SK-N-SH (cell line): ENCODE measurements around the gene MARK3. TPM values are rescaled to one million over a fixed set of nuclear protein-coding genes. Genes with fewer than 3 reads are reported as not detected.

ENCODE experiments used
- CTCF ChIA-PET: fragments of 300-600, 350-600 bp; formaldehyde crosslinking; extraction: SDS; loops from one replicate; lab custom pipeline; 2021; lab: Yijun Ruan, JAX
- POLR2A ChIA-PET: fragments of 350-600 bp; sonication (Branson Sonifier 250); formaldehyde crosslinking; extraction: SDS; loops from one replicate; lab custom pipeline; 2020; ENCODE audit warnings: antibody characterized with exemption, inconsistent platforms; lab: Yijun Ruan, JAX
- DNase-seq: peaks from one replicate; pipeline ENCODE4 v3.0.0; 2012
- H2AFZ ChIP-seq: fragments of 200-600 bp; sonication (generic); 2 replicates; pipeline ENCODE4 v1.8.1; 2016; ENCODE audit warnings: antibody characterized with exemption, mild to moderate bottlenecking, low read depth
- H3F3A ChIP-seq: fragments of 200-600 bp; sonication (generic); replicated peaks from 2 replicates; pipeline ENCODE3; 2016; ENCODE audit warnings: antibody characterized with exemption, mild to moderate bottlenecking; ENCODE audit not compliant: insufficient read depth
- H3K27ac ChIP-seq, 2 experiments: fragments of 200-500 bp in 1 of 2; fragments of 200-600 bp in 1 of 2; sonication (Bioruptor generic) in 1 of 2; sonication (generic), shearing (Covaris generic) in 1 of 2; 2 replicates each; pipeline versions ENCODE4 v1.5.1 to v1.6.1; 2014 to 2016; ENCODE audit warnings: low read depth in 2 of 2, inconsistent platforms in 1 of 2, low read length in 1 of 2, mild to moderate bottlenecking in 1 of 2, mixed read lengths in 1 of 2
- H3K27me3 ChIP-seq: fragments of 200-600 bp; sonication (generic), shearing (Covaris generic); 2 replicates; pipeline ENCODE4 v1.6.1; 2016; ENCODE audit warnings: mixed run types; ENCODE audit not compliant: insufficient read depth
- H3K36me3 ChIP-seq, 2 experiments: fragments of 200-500 bp in 1 of 2; fragments of 200-600 bp in 1 of 2; sonication (Bioruptor generic) in 1 of 2; sonication (generic) in 1 of 2; replicated peaks in 1 of 2; 2 replicates each; pipeline versions ENCODE3 to v1.5.1; 2014 to 2016; ENCODE audit warnings: low read length in 1 of 2, mild to moderate bottlenecking in 1 of 2; ENCODE audit not compliant: insufficient read depth in 2 of 2, control insufficient read depth in 1 of 2
- H3K4me1 ChIP-seq, 2 experiments: fragments of 200-500 bp in 1 of 2; fragments of 200-600 bp in 1 of 2; sonication (Bioruptor generic) in 1 of 2; sonication (generic), shearing (Covaris generic) in 1 of 2; 2 replicates each; pipeline versions ENCODE4 v1.5.1 to v1.6.1; 2014 to 2016; ENCODE audit warnings: low read depth in 1 of 2, low read length in 1 of 2, mixed run types in 1 of 2; ENCODE audit not compliant: insufficient read depth in 2 of 2, control insufficient read depth in 1 of 2
- H3K4me2 ChIP-seq: fragments of 200-600 bp; sonication (generic), shearing (Covaris generic); 2 replicates; pipeline ENCODE4 v1.6.1; 2017; ENCODE audit warnings: mixed run types
- H3K4me3 ChIP-seq, 2 experiments: fragments of 200-500 bp in 1 of 2; fragments of 200-600 bp in 1 of 2; sonication (Bioruptor generic) in 1 of 2; sonication (generic), shearing (Covaris generic) in 1 of 2; 2 replicates each; pipeline versions ENCODE4 v1.5.1 to v1.8.1; 2014 to 2016; ENCODE audit warnings: low read depth in 2 of 2, inconsistent platforms in 1 of 2, low read length in 1 of 2, mild to moderate bottlenecking in 1 of 2, mixed read lengths in 1 of 2, moderate library complexity in 1 of 2
- H3K79me2 ChIP-seq: fragments of 200-600 bp; sonication (generic); 2 replicates; pipeline ENCODE4 v1.8.1; 2017; ENCODE audit warnings: mild to moderate bottlenecking; ENCODE audit not compliant: insufficient read depth
- H3K9ac ChIP-seq: fragments of 200-600 bp; sonication (generic); 2 replicates; pipeline ENCODE4 v1.6.1; 2017; ENCODE audit warnings: mixed run types
- H3K9me2 ChIP-seq: fragments of 200-600 bp; sonication (generic); 2 replicates; pipeline ENCODE4 v1.6.1; 2017; ENCODE audit warnings: mixed run types
- H3K9me3 ChIP-seq: fragments of 200-600 bp; sonication (generic); 2 replicates; pipeline ENCODE4 v1.6.1; 2017; ENCODE audit warnings: mixed run types, mild to moderate bottlenecking, moderate library complexity
- H4K20me1 ChIP-seq: fragments of 200-600 bp; sonication (generic); 2 replicates; pipeline ENCODE4 v1.6.1; 2017; ENCODE audit warnings: mild to moderate bottlenecking, mixed run types; ENCODE audit not compliant: insufficient read depth
- CTCF ChIP-seq: fragments of 200-600 bp; sonication (generic); IDR thresholded peaks from 2 replicates; pipeline ENCODE4 v1.6.1; 2017; ENCODE audit warnings: antibody characterized with exemption, mild to moderate bottlenecking, moderate library complexity
- EP300 ChIP-seq, 2 experiments: IDR thresholded peaks; 2 replicates each; pipeline versions ENCODE4 v1.4.0 to v1.6.1; 2012; ENCODE audit warnings: borderline replicate concordance in 1 of 2, low read depth in 1 of 2, low read length in 1 of 2
- EZH2phosphoT487 ChIP-seq: fragments of 200-600 bp; sonication (generic); IDR thresholded peaks from 2 replicates; pipeline ENCODE4 v1.6.1; 2017; ENCODE audit warnings: low read depth, mixed run types, mild to moderate bottlenecking, antibody characterized with exemption, moderate library complexity, borderline replicate concordance
- FOSL2 ChIP-seq: IDR thresholded peaks from 2 replicates; pipeline ENCODE4 v1.4.0; 2012; ENCODE audit warnings: low read depth, mild to moderate bottlenecking, moderate library complexity, borderline replicate concordance
- FOXJ3 ChIP-seq: sonication (generic); formaldehyde crosslinking; IDR thresholded peaks from 2 replicates; pipeline ENCODE4 v1.5.1; 2020; ENCODE audit warnings: mild to moderate bottlenecking, missing genetic modification reagents
- FOXM1 ChIP-seq: IDR thresholded peaks from 2 replicates; pipeline ENCODE4 v1.4.0; 2012; ENCODE audit warnings: low read depth, mild to moderate bottlenecking
- GABPA ChIP-seq: IDR thresholded peaks from 2 replicates; pipeline ENCODE4 v1.4.0; 2012; ENCODE audit warnings: low read depth, mild to moderate bottlenecking
- MAX ChIP-seq: IDR thresholded peaks from 2 replicates; pipeline ENCODE4 v1.4.0; 2012; ENCODE audit warnings: low read depth
- MEF2A ChIP-seq: IDR thresholded peaks from 2 replicates; pipeline ENCODE4 v1.4.0; 2012; ENCODE audit warnings: low read depth, borderline replicate concordance
- MXI1 ChIP-seq: IDR thresholded peaks from 2 replicates; pipeline ENCODE4 v1.6.1; 2012; ENCODE audit warnings: mild to moderate bottlenecking, low read depth, low read length, improper control_type of control experiment
- NRF1 ChIP-seq: IDR thresholded peaks from 2 replicates; pipeline ENCODE4 v1.6.1; 2012; ENCODE audit warnings: low read depth, mild to moderate bottlenecking, low read length
- RAD21 ChIP-seq: IDR thresholded peaks from 2 replicates; pipeline ENCODE4 v1.6.1; 2012; ENCODE audit warnings: mild to moderate bottlenecking, low read length
- RCOR1 ChIP-seq: fragments of 150-350 bp; IDR thresholded peaks from 2 replicates; pipeline ENCODE4 v1.6.1; 2017; ENCODE audit warnings: antibody characterized with exemption, low read length
- RFX5 ChIP-seq: IDR thresholded peaks from 2 replicates; pipeline ENCODE4 v1.6.1; 2012; ENCODE audit warnings: mild to moderate bottlenecking, improper control_type of control experiment, low read length
- RXRA ChIP-seq: IDR thresholded peaks from 2 replicates; pipeline ENCODE4 v1.4.0; 2012; ENCODE audit warnings: low read depth, mild to moderate bottlenecking, borderline replicate concordance
- SIN3A ChIP-seq: IDR thresholded peaks from 2 replicates; pipeline ENCODE4 v1.6.1; 2012; ENCODE audit warnings: low read depth, mild to moderate bottlenecking, low read length, moderate library complexity, borderline replicate concordance
- SMC3 ChIP-seq: IDR thresholded peaks from 2 replicates; pipeline ENCODE4 v1.6.1; 2012; ENCODE audit warnings: low read depth, low read length, improper control_type of control experiment
- TEAD4 ChIP-seq: IDR thresholded peaks from 2 replicates; pipeline ENCODE4 v1.4.0; 2012; ENCODE audit warnings: mild to moderate bottlenecking, borderline replicate concordance; ENCODE audit not compliant: insufficient read depth
- USF1 ChIP-seq: IDR thresholded peaks from 2 replicates; pipeline ENCODE4 v1.4.0; 2012; ENCODE audit warnings: low read depth, borderline replicate concordance
- WGBS: methylation state at CpG from one replicate; pipeline ENCODE4 v1.1.6; 2017; ENCODE audit warnings: low lambda C conversion rate; 5-methylcytosine and 5-hydroxymethylcytosine counted together
- polyA plus RNA-seq, 3 experiments: library from polyadenylated mRNA; depleted of rRNA; stranded (reverse); fragments of >200 nt; gene quantifications; 2 replicates each; pipeline ENCODE4 v1.2.3, GENCODE V29; 2012

The MARK3 gene
- polyA plus RNA-seq, 1 of the 3 experiments (the other 2 are of a cell fraction): 73.4 TPM

- CTCF ChIA-PET: interaction anchor here (0.9 to 6.4 kb wide), 4 partner anchors 12 to 273 kb away, joined by 3 to 48 read pairs (median 6); no protein-coding TSS in a partner anchor
- no peaks in the 10 kb centered on the region for H3K9me2 ChIP-seq
- no peaks in the 10 kb centered on the region for H3K36me3 ChIP-seq
- no peaks in the 10 kb centered on the region for H4K20me1 ChIP-seq
- H3K27ac ChIP-seq: no peak overlapping the region
- H3K4me3 ChIP-seq: no peak overlapping the region
- H2AFZ ChIP-seq: no peak overlapping the region
- H3K79me2 ChIP-seq: no peaks in the 10 kb centered on the region
- H3K4me2 ChIP-seq: no peak overlapping the region
- no peaks in the 10 kb centered on the region for H3K9me3 ChIP-seq
- DNase-seq: no peak
- peaks cover 0 to 3% of the 10 kb centered on the region in 2 experiments; a peak in 1 of 4 replicates for H3K4me1 ChIP-seq
- H3F3A ChIP-seq: peaks cover 4% of the 10 kb centered on the region
- no peak overlapping the region for H3K9ac ChIP-seq
- TF ChIP-seq MEF2A (no peak), MXI1 (no peak), RFX5 (no peak), SMC3 (no peak), SIN3A (no peak), RCOR1 (no peak), NRF1 (no peak), FOSL2 (no peak), FOXM1 (no peak), EP300 (IDR thresholded peaks at IDR 0.05; ENCODE audit: borderline replicate concordance in 1 of 2, low read depth in 1 of 2, low read length in 1 of 2) (no peak), RAD21 (no peak), TEAD4 (no peak)
- TF ChIP-seq, all 33 proteins: peak for 0
- POLR2A ChIA-PET: no interaction called here
- H3K27me3 ChIP-seq: no peaks in the 10 kb centered on the region
- WGBS: 68% methylated on average over 12 of the region's 14 CpGs
Measured at GRCh38 chr14:103378038-103378854, 7.0 kb upstream of the MARK3 start.

GRCh38 chr14:103380719-103381377 is 4.4 kb upstream of the MARK3 start:
- WGBS: 41% methylated on average over 2 of the region's 2 CpGs
- Histone ChIP-seq H3K79me2 (peaks cover 6% of the 10 kb centered on the region), H4K20me1 (peaks cover 1% of the 10 kb centered on the region; the same call in 1 of the 2 replicates), H3K4me1 (peaks cover 0 to 10% of the 10 kb centered on the region in 2 experiments; a peak in 1 of 4 replicates), H3K9ac (no peak overlapping the region), H3K4me3 (no peak overlapping the region), H3K36me3 (no peaks in the 10 kb centered on the region), H3F3A (peaks cover 3% of the 10 kb centered on the region), H3K27me3 (no peaks in the 10 kb centered on the region), H3K9me2 (no peaks in the 10 kb centered on the region), H3K9me3 (no peaks in the 10 kb centered on the region), H2AFZ (no peak overlapping the region), H3K27ac (no peak overlapping the region), H3K4me2 (no peak overlapping the region)
- POLR2A ChIA-PET: no interaction called here
- CTCF ChIA-PET: interaction anchor here (2.8 to 3.0 kb wide), 3 partner anchors 10 to 13 kb away, joined by 9 to 14 read pairs (median 9); no protein-coding TSS in a partner anchor
- TF ChIP-seq NRF1 (no peak), MAX (no peak), EZH2phosphoT487 (no peak), FOXJ3 (CRISPR knock-in tag) (no peak), RXRA (no peak), GABPA (no peak), USF1 (no peak), CTCF (no peak)
- no peak for DNase-seq
